Liver (tissue), 9 donors: ENCODE data around the gene HS6ST3. TPM values are rescaled to one million over a fixed set of nuclear protein-coding genes. Genes with fewer than 3 reads are reported as not detected.

Experiments used
- DNase-seq: peaks from one replicate; pipeline ENCODE4 v3.0.0-alpha.2; 2017; ENCODE audit warnings: low spot score
- H3K27ac ChIP-seq, 2 donors: one replicate each; pipeline ENCODE4 v1.7.0; 2013; ENCODE audit warnings: inconsistent platforms in 2 of 2, low read length in 2 of 2, control low read depth in 1 of 2, low read depth in 1 of 2, mild to moderate bottlenecking in 1 of 2
- H3K27me3 ChIP-seq, 4 donors: one replicate each; pipeline versions ENCODE4 v1.6.1 to v1.7.0; 2013; ENCODE audit warnings: low read length in 3 of 4, inconsistent platforms in 1 of 4, mild to moderate bottlenecking in 1 of 4, moderate library complexity in 1 of 4; ENCODE audit not compliant: control insufficient read depth in 4 of 4, insufficient read depth in 4 of 4
- H3K36me3 ChIP-seq, 4 donors: one replicate each; pipeline versions ENCODE4 v1.6.1 to v1.7.0; 2013; ENCODE audit warnings: low read length in 3 of 4, mild to moderate bottlenecking in 3 of 4, low read depth in 1 of 4, moderate library complexity in 1 of 4; ENCODE audit not compliant: control insufficient read depth in 4 of 4, insufficient read depth in 3 of 4
- H3K4me1 ChIP-seq, 4 donors: one replicate each; pipeline versions ENCODE4 v1.6.1 to v1.7.0; 2013; ENCODE audit warnings: low read length in 3 of 4, mild to moderate bottlenecking in 3 of 4, moderate library complexity in 1 of 4; ENCODE audit not compliant: control insufficient read depth in 4 of 4, insufficient read depth in 4 of 4
- H3K4me3 ChIP-seq, 3 donors: one replicate each; pipeline versions ENCODE4 v1.6.1 to v1.7.0; 2013; ENCODE audit warnings: low read length in 3 of 3, control low read depth in 1 of 3, low read depth in 1 of 3, mild to moderate bottlenecking in 1 of 3
- H3K9ac ChIP-seq, 2 donors: one replicate each; pipeline ENCODE4 v1.7.0; 2013; ENCODE audit warnings: low read length in 2 of 2, mild to moderate bottlenecking in 2 of 2, moderate library complexity in 2 of 2, control low read depth in 1 of 2, low read depth in 1 of 2
- H3K9me3 ChIP-seq, 4 donors: one replicate each; pipeline versions ENCODE4 v1.6.1 to v1.7.0; 2013; ENCODE audit warnings: low read length in 3 of 4; ENCODE audit not compliant: control insufficient read depth in 4 of 4
- ATF3 ChIP-seq: IDR thresholded peaks from 2 replicates; pipeline ENCODE4 v1.6.1; 2016; ENCODE audit warnings: antibody characterized with exemption
- CTCF ChIP-seq: fragments of 150-350 bp; IDR thresholded peaks from 2 replicates; pipeline ENCODE4 v1.5.1; 2017; ENCODE audit warnings: improper control_type of control experiment, low read depth, low read length; ENCODE audit not compliant: missing input control
- EGR1 ChIP-seq, 2 donors: IDR thresholded peaks; 2 replicates each; pipeline ENCODE4 v1.6.1; 2016 to 2018; ENCODE audit warnings: antibody characterized with exemption in 2 of 2, low read depth in 2 of 2
- FOXA1 ChIP-seq: IDR thresholded peaks from 2 replicates; pipeline ENCODE4 v1.6.1; 2016; ENCODE audit warnings: antibody characterized with exemption
- FOXA2 ChIP-seq: IDR thresholded peaks from 2 replicates; pipeline ENCODE4 v1.6.1; 2016; ENCODE audit warnings: antibody characterized with exemption
- GABPA ChIP-seq, 2 donors: IDR thresholded peaks in 1 of 2; conservative IDR thresholded peaks in 1 of 2; 2 replicates each; pipeline ENCODE4 v1.6.1; 2016; ENCODE audit warnings: antibody characterized with exemption in 2 of 2, mild to moderate bottlenecking in 1 of 2, moderate library complexity in 1 of 2
- HNF4A ChIP-seq, 2 donors: conservative IDR thresholded peaks; 2 replicates each; pipeline ENCODE4 v1.6.1; 2016; ENCODE audit warnings: antibody characterized with exemption in 2 of 2, mild to moderate bottlenecking in 2 of 2
- HNF4G ChIP-seq: IDR thresholded peaks from 2 replicates; pipeline ENCODE4 v1.6.1; 2016; ENCODE audit warnings: antibody characterized with exemption
- JUND ChIP-seq, 2 donors: IDR thresholded peaks; 2 replicates each; pipeline ENCODE4 v1.6.1; 2016; ENCODE audit warnings: antibody characterized with exemption in 2 of 2
- MAX ChIP-seq: IDR thresholded peaks from 2 replicates; pipeline ENCODE4 v1.6.1; 2016; ENCODE audit warnings: antibody characterized with exemption
- NR2F2 ChIP-seq: IDR thresholded peaks from 2 replicates; pipeline ENCODE4 v1.6.1; 2016; ENCODE audit warnings: antibody characterized with exemption
- RAD21 ChIP-seq, 2 donors: IDR thresholded peaks; 2 replicates each; pipeline ENCODE4 v1.6.1; 2016; ENCODE audit warnings: antibody characterized with exemption in 2 of 2, mild to moderate bottlenecking in 2 of 2
- REST ChIP-seq: IDR thresholded peaks from 2 replicates; pipeline ENCODE4 v1.6.1; 2016; ENCODE audit warnings: antibody characterized with exemption, mild to moderate bottlenecking
- RXRA ChIP-seq, 2 donors: IDR thresholded peaks; 2 replicates each; pipeline ENCODE4 v1.6.1; 2017 to 2018; ENCODE audit warnings: antibody characterized with exemption in 2 of 2, mild to moderate bottlenecking in 1 of 2
- SP1 ChIP-seq: IDR thresholded peaks from 2 replicates; pipeline ENCODE4 v1.6.1; 2018; ENCODE audit warnings: antibody characterized with exemption, mild to moderate bottlenecking
- TAF1 ChIP-seq: conservative IDR thresholded peaks from 2 replicates; pipeline ENCODE4 v1.6.1; 2016; ENCODE audit warnings: antibody characterized with exemption, mild to moderate bottlenecking
- YY1 ChIP-seq: IDR thresholded peaks from 2 replicates; pipeline ENCODE4 v1.6.1; 2016; ENCODE audit warnings: antibody characterized with exemption, mild to moderate bottlenecking
- ZBTB33 ChIP-seq: IDR thresholded peaks from 2 replicates; pipeline ENCODE4 v1.6.1; 2016; ENCODE audit warnings: antibody characterized with exemption
- WGBS: extraction: QIAGEN DNeasy Blood & Tissue Kit; methylation state at CpG from one replicate; pipeline ENCODE4 v1.1.7; 2013; 5-methylcytosine and 5-hydroxymethylcytosine counted together
- polyA plus RNA-seq, 2 donors: library from polyadenylated mRNA; stranded (reverse) in 1 of 2; unstranded in 1 of 2; fragments of 200-250 nt in 1 of 2; fragments of >200 nt in 1 of 2; fragmentation: Nextera tagmentation in 1 of 2; extraction: Ambion mirVana in 1 of 2; gene quantifications; one replicate each; pipeline versions ENCODE4 v1.2.1 to v1.2.3, GENCODE V29; 2013 to 2015
- total RNA-seq, 2 donors: library from RNA; depleted of rRNA; stranded (reverse); fragments of >200 nt; gene quantifications; one replicate each; pipeline ENCODE4 v1.2.3, GENCODE V29; 2014
- donor health status: healthy.
- donor health status: healthy.
- donor health status: healthy.
- donor health status: healthy.
- donor health status: healthy.

Gene HS6ST3
- total and polyA plus RNA-seq, 4 donors: under 0.01 TPM; not detected in 3

- TF ChIP-seq ZBTB33: no peak
- TF ChIP-seq HNF4A (conservative IDR thresholded peaks at IDR 0.05): no peak
- no peak for TF ChIP-seq FOXA1
Observed at GRCh38 chr13:96068729-96069128, 21.2 kb upstream of the HS6ST3 start (continued).

- no peak overlapping the region for H3K27ac ChIP-seq
- no peak overlapping the region for H3K4me3 ChIP-seq
- H3K9me3 ChIP-seq: no peaks in the 10 kb centered on the region
- 59% methylated on average over 6 of the region's 6 CpGs for WGBS
- peaks cover 0 to 6% (median 2%) of the 10 kb centered on the region in 4 donors for H3K27me3 ChIP-seq
- H3K4me1 ChIP-seq: no peaks in the 10 kb centered on the region
- H3K36me3 ChIP-seq: no peaks in the 10 kb centered on the region
- no peak for DNase-seq
- H3K9ac ChIP-seq: no peak overlapping the region
- no peak for TF ChIP-seq REST
- no peak for TF ChIP-seq HNF4A (conservative IDR thresholded peaks at IDR 0.05)
- TF ChIP-seq GABPA (IDR thresholded peaks at IDR 0.05 in 1 of 2, conservative IDR thresholded peaks at IDR 0.05 in 1 of 2): no peak
- TF ChIP-seq HNF4G: no peak
- no peak for TF ChIP-seq FOXA2
- TF ChIP-seq FOXA1: no peak
- TF ChIP-seq TAF1: no peak
- no peak for TF ChIP-seq SP1
- TF ChIP-seq NR2F2: no peak
- no peak for TF ChIP-seq ATF3
- TF ChIP-seq RAD21 (IDR thresholded peaks at IDR 0.05): no peak
- TF ChIP-seq CTCF: no peak
- TF ChIP-seq EGR1 (IDR thresholded peaks at IDR 0.05; ENCODE audit: low read depth in 2 of 2): no peak
- TF ChIP-seq MAX: no peak
- no peak for TF ChIP-seq YY1
- no peak for TF ChIP-seq JUND (IDR thresholded peaks at IDR 0.05)
- TF ChIP-seq RXRA (IDR thresholded peaks at IDR 0.05): no peak
- no peak for TF ChIP-seq ZBTB33
Observed at GRCh38 chr13:96071504-96071903, 18.4 kb upstream of the HS6ST3 start.
